GM21423 (cell line): Measurements from ENCODE around the gene CST4.
"Not testable (repeated sequence)": the region's sequence is repeated elsewhere in the genome, so short reads cannot be mapped to it uniquely, and the experiment has no call there.

Source experiments
- ATAC-seq: cut with Tn5 transposase; IDR thresholded peaks from one replicate; pipeline ENCODE4 v1.9.1; 2021; ENCODE audit warnings: mild to moderate bottlenecking, moderate library complexity; ENCODE audit not compliant: unreplicated experiment

The CST4 gene, protein sequence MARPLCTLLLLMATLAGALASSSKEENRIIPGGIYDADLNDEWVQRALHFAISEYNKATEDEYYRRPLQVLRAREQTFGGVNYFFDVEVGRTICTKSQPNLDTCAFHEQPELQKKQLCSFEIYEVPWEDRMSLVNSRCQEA

DNA sequence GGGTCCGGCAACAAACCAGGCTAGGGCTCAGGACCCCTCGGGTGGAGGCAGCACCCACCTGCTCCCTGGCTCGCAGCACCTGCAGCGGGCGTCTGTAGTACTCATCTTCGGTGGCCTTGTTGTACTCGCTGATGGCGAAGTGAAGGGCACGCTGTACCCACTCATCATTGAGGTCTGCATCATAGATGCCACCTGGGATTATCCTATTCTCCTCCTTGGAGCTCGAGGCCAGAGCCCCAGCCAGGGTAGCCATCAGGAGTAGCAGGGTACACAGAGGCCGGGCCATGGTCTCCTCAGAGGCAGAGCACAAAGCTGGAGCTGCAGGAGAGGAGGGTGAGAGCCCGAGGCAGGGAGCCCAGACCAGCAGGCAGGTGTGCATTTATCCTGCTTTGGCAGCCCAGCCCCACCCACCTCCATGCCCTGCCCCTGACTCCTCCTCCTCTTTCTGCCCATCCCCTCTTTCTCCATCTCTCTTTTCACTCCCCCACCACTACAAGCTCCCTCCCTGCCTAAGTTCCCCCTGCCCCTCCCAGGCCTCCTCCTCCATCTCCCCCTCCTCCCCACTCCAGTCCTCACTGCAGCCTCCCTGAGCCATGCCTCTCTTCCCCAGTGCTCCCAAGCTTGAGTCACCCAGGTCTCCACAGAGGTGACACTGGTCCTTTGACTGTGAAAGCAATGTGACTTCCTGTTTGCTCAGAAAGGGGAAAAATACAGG, at the start of gene CST4:
CST4 (minus strand) TSS at position 355 of the 715 bp plus-strand sequence; CDS start at position 286, 69 bp downstream.
- ATAC-seq, result not testable (repeated sequence)

GRCh38 chr20:23735391-23735790, 46.6 kb upstream of the CST4 start:
- not testable (repeated sequence) for ATAC-seq

- ATAC-seq, result not testable (repeated sequence)
These were observed 46.1 kb upstream of the CST4 start for GRCh38 chr20:23734949-23735348.

GRCh38 chr20:23734440-23734839, 45.6 kb upstream of the CST4 start:
- not testable (repeated sequence) for ATAC-seq

DNA sequence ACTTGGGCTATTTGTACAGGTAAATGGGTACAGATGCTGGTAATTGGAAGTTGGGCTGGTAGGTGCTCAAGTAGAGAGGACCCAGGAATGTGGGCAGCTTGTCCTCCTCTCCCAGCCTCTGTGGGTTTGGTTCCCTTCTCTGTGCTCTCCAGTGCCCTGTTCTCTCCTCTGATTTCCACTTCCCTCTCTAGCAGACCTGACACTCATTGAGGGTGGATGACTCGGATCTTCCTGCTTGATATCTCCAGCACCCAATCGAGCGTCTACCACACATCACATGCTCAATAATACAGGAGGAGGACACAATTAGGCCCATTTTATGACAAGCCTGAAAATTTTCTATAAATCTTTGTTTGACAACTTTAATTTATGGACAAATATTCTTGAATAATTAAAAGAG, 38.2 kb upstream of the CST4 start:
- no peak for ATAC-seq

DNA sequence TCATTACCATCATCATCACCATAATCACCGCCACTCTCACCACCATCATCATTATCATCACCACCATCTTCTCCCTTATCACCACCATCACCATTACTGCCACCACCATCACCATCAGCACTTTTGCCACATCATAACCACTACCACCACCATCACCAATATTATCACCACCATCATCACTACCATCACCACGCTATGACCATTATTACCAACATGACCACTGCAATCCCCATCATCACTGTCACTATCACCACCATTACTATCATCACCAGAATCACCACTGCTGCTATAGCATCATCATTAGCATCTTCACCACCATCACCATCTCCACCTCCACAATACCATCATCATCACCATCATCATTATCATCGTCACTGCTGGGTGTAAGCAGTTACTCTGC, 36.3 kb upstream of the CST4 start:
- ATAC-seq, result no peak

DNA sequence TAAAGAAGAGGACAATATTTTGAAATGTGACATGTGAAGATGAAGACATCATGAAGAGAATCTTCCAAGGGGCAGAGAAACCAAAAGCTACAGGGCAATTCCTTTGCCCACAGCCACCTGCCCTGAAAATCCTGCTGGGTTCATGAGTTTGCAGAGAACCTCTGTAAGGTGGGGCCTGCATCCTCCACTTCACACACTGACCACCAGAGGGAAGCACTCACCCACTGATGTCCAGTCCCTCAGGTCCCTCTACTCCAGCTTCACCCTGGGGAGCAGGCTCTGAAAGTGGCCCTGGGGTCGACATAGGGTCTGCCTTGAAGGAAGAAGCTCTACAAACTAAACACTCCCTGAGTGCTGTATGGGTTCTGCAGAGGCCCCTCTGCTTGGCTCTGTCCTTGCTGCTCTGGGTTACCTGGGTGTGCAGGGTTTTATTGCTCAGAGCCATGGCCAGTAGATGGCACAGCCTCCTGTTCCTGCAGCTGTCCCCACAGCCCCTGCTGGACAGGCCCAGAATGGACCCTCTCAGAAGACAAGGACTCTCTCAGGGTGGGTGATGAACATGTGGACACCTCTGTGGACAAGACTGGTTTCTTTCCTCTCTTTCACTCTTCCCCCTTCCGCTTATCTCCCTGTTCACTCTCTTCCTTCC, 34.9 kb upstream of the CST4 start:
- peak; percentile 53 for ATAC-seq

GRCh38 chr20:23722851-23723250, 34.0 kb upstream of the CST4 start:
- ATAC-seq, result not testable (repeated sequence)

DNA sequence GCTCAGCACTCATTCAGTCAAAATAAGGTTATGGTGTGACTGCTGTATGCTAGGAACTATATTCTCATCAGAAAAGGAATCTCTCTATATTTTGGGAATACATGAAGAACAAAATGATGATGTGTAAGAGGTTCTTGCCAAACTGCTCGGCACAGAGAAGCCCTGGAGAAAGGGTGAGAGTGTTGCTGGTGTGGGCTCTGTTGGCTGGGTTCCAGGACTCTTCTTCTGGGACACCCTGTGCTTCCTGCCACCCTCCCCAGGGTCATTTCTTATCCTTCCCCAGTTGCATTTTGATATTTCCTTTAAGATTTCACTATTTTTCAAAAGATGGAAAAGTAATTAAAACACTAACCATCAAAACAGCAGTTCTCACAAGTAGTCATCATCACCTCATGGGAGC, 33.1 kb upstream of the CST4 start:
- no peak for ATAC-seq

DNA sequence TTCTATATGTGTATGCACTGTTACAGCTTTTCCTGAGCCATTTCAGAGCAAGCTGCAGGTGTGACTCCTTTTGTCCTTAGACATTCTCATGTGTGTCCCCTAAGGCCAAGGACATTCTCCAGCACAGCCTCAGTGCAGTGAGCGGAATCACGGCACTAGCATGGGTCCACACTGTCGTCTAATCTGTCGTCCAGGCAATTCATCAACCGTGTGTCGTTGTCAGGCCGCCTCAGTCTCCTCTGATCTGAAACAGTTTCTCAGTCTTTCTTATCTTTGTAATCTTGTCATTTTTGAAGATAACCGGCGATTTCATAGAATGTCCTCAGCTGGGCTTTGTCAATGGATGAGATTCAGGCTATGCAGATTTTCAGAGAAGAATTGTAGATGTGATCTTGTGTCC, 30.5 kb upstream of the CST4 start:
- ATAC-seq, result not testable (repeated sequence)

- ATAC-seq, result not testable (repeated sequence)
These were observed 22.9 kb upstream of the CST4 start for GRCh38 chr20:23711778-23712177.

- no peak for ATAC-seq
These were observed 21.9 kb upstream of the CST4 start for GRCh38 chr20:23710771-23711170.

GRCh38 chr20:23705895-23706294, 17.1 kb upstream of the CST4 start:
- ATAC-seq, result no peak

DNA sequence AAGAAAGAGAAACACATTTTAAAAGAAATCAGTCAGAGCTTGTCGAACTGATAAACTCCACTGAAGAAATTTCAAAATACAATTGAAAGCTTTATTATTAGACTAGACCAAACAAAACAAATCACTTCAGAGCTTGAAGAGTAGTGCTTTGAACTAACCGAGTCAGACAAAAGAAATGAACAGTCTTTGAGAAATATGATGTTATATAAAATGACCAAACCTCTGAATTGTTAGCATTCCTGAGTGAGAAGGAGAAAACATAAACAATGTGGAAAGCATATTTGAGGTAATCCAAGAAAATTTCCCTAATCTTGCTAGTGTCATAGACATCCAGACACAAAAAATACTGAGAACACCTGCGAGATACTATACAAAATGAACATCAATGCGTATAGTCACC, 13.2 kb upstream of the CST4 start:
- ATAC-seq, result no peak

GRCh38 chr20:23700931-23701330, 12.1 kb upstream of the CST4 start:
- no peak for ATAC-seq

GRCh38 chr20:23697947-23698346, 9.1 kb upstream of the CST4 start:
- ATAC-seq, result peak; percentile 58

DNA sequence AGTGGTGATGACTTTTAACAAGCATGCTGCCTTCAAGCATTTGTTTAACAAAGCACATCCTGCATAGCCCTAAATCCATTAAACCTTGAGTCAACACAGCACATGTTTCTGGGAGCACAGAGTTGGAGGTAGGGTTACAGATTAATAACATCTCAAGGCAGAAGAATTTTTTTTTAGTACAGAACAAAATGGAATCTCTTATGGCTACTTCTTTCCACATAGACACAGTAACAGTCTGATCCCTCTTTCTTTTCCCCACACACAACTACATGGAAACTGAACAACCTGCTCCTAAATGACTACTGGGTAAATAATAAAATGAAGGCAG, 6.2 kb upstream of the CST4 start:
- not testable (repeated sequence) for ATAC-seq

DNA sequence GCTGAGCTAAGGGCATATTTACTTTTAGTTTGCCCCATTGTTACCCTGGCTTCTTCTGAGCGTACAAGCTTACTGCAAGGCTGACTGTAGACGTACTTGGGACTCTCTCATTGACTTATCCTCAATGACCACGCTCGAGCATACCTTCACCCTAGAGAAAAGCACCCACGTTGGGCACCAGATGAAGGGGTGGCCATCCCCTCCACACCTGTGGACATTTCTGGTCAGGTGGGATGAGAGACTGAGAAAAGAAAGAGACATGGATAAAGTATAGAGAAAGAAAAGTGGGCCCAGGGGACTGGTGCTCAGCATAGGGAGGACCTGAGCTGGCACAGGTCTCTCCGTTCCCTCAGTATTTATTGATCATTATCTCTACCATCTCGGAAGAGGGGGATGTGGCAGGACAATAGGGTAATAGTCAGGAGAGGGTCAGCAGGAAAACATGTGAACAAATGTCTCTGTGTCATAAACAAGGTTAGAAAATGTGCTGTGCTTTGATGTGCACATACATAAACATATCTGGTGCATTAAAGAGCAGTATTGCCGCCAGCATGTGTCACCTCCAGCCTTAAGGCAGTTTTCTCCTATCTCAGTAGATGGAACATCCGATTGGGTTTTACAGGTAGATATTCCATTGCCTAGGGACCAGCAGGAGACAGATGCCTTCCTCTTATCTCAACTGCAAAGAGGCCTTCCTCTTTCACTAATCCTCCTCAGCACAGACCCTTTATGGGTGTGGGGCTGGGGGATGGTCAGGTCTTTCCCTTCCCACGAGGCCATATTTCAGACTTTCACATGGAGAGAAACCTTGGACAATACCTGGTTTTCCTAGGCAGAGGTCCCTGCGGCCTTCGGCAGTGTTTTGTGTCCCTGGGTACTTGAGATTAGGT, 5.6 kb upstream of the CST4 start:
- ATAC-seq, result not testable (repeated sequence)

DNA sequence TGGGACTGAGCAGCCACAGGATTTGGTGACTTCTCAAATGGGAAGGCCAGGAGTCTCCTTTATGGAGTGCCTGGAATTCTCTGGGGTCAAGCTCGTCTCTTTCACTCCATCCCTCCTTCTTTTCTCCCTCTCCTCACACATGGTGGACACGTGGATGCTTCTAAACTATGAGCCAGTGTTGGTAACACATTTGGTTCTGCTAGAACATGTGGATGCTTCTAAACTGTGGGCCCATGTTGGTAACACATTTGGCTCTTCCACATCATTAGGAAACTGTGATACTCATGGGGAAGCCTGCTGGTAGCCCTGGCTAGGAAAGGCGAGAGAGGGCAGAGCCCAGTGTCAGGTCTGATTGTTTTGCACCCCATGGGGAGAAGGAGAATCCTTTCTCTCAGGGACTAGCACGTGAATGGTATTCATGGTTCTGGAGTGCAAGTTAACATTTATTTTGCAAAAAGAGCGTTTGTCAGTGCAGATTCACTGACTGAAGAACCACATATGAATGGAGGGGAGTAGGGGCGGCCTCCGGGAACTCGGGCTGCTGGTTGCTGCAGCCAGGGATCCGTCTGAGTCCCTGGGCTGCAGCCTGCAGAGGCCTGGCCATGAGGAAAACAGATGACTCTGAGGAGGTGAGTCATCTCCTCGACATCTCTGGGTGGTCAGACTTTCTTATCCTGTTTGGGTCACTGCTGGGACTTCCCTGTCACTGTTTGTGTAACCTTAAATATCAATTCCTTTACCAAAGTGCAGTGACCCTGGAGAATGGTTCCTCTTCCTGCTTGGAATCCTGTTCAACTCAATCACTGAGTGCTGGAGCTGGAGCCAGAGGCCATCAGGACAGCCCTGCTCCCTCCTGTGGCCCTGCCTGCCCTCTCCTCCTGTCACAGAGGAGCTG, 4.1 kb upstream of the CST4 start:
- not testable (repeated sequence) for ATAC-seq

DNA sequence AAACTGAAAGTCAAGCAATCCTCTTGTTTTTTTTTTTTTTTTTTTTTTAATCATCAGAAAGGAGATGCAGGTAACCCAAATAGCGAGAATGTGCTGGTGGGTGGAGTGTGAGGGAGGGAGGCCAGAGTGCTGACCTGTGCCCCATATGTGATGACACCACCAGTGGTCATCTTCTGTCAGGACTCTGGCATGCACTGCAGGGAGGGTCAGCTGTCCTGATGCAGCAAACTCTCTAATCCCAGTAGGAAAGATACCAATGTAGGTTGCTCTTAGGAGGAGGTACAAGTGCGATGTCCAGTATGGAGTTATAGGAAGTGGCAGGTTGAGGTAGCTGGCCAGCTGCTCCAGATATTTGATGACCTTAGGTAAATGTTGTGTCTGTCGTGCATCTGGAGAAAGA, 2.8 kb upstream of the CST4 start:
- no peak for ATAC-seq
